Measurements from ENCODE around the gene NT5C3B.
"Not testable (repeated sequence)": the region's sequence is repeated elsewhere in the genome, so short reads cannot be mapped to it uniquely, and the experiment has no call there.

NT5C3B gene

GRCh38 chr17:41839448-41839847, 3.4 kb upstream of the NT5C3B start:
- DNase-seq (ENCODE audit: low spot score): not testable (repeated sequence)

DNA sequence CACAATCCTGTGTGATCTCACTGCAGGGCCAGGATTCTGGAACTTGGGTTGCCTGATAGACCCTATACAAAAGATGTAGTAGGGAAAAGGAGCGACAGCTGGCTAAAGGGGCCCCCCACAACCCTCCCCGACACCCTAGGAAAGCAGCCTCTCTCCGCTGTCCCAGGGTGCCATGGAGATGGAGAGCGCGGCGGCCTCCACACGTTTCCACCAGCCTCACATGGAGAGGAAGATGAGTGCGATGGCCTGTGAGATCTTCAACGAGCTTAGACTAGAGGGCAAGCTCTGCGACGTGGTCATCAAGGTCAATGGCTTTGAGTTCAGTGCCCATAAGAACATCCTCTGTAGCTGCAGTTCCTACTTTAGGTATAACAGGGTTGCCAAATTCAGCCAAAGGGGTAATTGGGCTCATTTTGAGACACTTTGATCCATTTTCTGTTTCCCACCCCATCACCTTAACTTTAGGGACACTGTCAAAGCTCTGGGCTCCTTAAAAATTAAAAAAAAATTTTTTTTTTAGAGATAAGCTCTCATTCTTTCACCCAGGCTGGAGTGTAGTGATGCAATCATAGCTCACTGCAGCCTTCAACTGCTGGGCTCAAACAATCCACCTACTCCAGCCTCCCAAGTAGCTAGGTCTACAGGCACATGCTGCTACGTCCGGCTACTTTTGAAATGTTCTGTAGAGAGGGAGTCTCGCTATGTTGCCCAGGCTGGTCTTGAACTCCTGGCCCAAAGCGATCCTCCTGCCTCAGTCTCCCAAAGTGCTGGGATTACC, 1.9 kb upstream of the NT5C3B start, which contains the start of gene KLHL10:
Gene KLHL10 (plus strand): TSS at position 65 of the 778 bp plus-strand sequence. CDS start 108 bp downstream, at position 173.
- no peak for DNase-seq (ENCODE audit: low spot score)

GRCh38 chr17:41836550-41837196, 641 bp upstream of the NT5C3B start:
- no peak for DNase-seq (ENCODE audit: low spot score)

DNA sequence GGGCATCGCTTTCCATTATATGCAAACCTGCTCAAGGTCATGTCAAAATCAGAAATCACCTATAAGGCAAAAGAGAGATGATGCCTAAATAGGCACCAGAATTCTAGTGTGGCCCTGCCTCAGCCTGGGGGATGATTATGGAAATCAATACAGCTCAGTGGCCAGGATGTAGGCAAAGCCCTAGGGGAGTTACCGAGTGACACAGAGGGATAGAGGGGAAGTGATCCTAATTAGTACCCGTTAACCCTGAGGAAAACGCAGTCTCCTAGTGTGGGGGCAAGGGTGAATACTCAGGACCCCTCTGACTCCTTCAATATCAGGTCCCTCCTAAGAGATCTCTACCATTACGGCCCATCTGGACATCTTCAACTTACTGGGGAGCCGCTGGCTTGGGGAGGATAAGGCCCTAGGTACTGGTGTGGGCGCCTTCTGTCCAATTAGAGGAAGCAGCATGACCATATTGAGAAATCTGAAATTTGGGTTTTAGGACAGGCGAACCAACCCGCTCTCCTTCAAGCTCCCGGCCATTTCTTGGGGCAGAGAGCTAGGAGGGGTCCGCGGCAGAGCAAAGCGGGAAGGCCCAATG, 725 bp downstream of the NT5C3B start:
- DNase-seq (ENCODE audit: low spot score): no peak

DNA sequence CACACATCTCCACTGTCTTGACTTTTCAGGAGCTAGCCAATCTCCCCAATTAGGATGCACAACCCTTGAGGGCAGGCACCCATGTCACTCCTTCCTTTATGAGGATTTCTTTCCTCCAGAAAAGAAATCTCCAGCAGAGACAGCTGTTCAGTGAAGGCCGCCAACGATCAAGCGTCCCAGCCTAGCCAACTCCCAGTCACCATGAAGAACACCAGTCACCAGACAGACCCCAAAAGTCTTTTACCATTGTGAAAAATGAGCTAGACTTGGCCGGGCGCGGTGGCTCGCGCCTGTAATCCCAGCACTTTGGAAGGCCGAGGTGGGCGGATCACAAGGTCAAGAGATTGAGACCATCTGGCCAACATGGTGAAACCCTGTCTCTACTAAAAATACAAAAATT, 6.1 kb downstream of the NT5C3B start:
- DNase-seq (ENCODE audit: low spot score): not testable (repeated sequence)

DNA sequence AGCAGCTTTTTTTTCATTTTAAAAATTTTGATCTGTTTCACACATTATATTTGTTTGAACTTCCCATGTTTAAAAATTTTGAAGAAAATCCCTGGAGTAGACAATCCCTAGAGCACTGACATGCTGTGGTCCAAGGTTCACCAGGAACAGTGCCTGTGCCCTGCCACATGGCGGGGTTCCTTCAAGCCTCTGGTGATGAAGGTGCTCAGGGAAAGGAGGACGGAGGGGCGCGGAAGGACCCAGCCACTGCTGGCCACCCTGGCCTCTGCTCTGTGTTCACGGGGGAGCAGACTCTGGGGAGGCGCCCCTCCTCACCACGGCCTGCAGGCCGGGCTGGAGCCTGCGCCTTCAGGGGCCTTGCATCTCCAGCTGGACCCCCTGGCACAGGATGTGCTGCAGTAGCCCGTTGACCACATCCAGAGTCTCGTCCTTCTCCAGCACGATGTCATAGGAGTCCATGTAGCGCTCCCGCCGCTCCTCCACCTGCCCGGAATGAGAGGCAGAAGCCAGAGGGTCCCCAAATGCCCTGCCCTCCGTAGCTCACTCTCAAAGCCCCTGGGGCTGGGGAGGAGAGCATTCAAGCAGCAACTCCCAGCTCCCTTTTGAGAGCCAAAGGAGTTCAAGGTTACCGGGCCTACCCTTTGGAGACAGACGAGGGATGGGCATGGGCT, 10.7 kb downstream of the NT5C3B start:
- DNase-seq (ENCODE audit: low spot score): no peak

GRCh38 chr17:41824086-41824485, 11.9 kb downstream of the NT5C3B start:
- DNase-seq (ENCODE audit: low spot score): no peak

DNA sequence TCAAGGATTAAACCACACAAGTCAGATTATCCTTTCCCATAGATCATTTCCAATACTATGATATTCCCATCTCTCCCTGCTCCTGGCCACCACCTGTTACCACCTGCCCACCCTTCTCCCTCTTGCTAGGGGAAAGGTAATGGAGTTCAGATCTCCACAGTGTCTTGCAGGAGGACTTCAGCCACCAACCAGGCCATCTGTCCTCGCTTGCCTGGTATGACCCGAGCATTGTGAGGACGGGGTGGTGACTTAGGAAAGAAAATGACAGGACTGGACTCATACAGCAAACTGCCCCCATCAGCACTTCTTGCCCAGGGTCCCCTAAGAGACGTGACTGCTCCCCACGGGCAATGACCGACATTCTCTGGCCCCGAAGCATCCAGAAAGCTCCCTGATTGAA, 12.5 kb downstream of the NT5C3B start:
- no peak for DNase-seq (ENCODE audit: low spot score)

DNA sequence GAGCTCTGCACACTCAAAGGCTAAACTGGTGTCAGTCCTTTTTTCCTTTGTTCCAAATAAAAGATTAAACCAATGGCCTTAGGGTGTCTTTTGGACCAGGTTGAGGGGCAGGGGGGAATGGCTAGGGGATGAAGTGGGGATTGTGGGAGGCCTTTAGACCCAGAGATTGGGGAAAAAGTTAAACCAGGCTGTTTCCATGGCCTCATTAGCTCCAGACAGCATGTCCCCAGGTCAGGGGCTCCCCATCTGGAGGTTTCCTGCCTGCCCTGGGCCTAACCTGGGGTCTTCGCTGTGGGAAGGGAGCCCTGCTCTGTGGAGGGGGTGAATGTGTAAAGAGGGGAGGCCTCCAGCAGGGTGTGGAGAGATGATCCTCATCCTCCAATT, 12.9 kb downstream of the NT5C3B start:
- DNase-seq (ENCODE audit: low spot score): no peak

- no peak for DNase-seq (ENCODE audit: low spot score)
These were observed 13.6 kb downstream of the NT5C3B start for GRCh38 chr17:41822216-41823140.

DNA sequence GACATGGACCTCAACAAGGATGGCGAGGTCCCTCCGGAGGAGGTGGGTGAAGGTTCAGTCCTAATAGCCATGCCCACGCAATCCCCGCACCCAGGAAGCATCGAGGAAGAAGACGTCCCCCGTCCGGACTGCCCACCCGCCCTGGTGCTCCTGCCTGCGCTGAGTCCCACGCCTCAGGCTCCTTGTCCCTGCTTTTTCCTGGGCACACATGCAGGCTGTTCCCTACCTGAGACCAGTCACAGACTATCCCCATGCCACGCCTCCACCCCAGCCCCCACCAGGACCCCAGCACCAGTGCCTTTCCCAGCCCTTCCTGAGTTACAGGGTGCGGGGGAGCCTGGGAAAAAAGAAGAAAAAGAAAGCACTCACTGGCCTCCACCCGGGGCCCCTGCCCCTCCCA, 14.3 kb downstream of the NT5C3B start:
- no peak for DNase-seq (ENCODE audit: low spot score)

- no peak for DNase-seq (ENCODE audit: low spot score)
These were observed 18.0 kb downstream of the NT5C3B start for GRCh38 chr17:41818024-41818423.

GRCh38 chr17:41816637-41817320, 19.3 kb downstream of the NT5C3B start:
- DNase-seq (ENCODE audit: low spot score): no peak

- no peak for DNase-seq (ENCODE audit: low spot score)
These were observed 21.8 kb downstream of the NT5C3B start for GRCh38 chr17:41814195-41814594.

DNA sequence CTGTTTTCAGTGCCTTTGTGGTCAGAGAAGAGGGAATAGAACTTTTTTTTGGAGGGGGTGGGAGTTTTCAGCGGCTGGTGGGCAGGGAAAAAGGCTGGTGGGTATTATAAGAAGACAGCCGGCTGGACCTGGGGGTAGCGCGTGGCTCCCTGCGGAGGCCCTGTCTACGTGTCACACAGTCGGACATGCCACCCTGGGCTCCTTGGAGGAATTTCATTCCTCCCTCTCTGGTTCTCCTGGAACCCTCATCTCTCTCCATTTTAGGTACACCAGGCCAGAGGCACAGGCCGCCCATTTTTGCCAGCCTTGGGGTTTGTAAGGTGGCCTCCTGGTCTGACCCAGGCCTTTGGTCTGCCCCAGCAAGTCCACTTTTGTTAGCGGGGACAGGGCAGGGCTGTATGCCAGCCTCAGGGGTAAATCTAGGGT, 22.3 kb downstream of the NT5C3B start:
- DNase-seq (ENCODE audit: low spot score): no peak

- no peak for DNase-seq (ENCODE audit: low spot score)
These were observed 22.8 kb downstream of the NT5C3B start for GRCh38 chr17:41813152-41813680.

- no peak for DNase-seq (ENCODE audit: low spot score)
These were observed 23.5 kb downstream of the NT5C3B start, which contains the start of gene FKBP10 for GRCh38 chr17:41812381-41813151. TSS of gene FKBP10 (plus strand) at chr17:41813004. CDS start at chr17:41813035, 31 bp downstream.

DNA sequence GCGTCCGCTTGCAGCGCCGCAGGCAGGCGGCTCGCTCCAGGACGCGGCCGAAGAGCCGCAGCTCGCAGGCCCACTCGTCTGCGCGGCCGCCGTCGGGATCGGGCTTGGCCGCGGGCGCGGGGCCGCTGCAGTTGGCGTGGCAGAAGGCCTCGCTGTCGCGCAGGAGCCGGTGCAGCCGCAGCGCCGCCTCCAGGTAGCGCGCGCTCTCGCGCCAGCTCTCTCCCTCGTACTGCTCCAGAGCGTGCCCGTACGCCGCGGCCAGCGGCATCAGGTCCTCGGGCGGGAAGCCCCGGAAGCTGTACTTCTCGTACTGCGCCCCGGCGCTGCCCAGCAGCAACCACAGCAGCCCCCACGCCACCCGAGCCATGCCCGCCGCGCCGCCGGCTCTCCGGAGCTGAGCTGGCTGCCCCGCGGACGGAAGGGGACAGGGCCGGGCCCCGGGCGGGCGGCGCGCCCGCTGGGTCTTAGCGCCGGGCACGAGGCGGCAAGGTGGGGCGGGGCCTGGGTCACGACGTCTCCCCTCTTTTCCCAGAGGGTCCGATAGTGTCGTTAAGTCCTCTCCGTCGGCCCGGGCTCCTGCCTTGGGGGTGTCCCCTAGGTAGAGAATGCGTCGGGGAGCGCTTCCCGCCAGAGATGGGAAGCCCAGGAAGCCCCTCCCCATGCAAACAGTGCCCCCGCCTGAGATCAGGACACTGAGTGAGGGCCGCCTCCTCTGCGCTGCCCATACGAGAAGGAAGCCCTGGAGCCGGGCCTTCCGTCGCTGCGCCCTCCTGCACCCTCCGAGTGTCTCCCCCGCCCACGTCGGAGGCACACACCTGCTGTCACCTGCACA, 24.3 kb downstream of the NT5C3B start, which contains the start of gene P3H4:
Gene P3H4 (minus strand): TSS at position 401 of the 832 bp plus-strand sequence. CDS start 34 bp downstream, at position 367.
- DNase-seq (ENCODE audit: low spot score): peak; percentile 41
